SKM-1 (cell line): ENCODE results near the gene ATG9B.

Experiments
- DNase-seq: peaks from one replicate; lab custom pipeline; 2025; ENCODE audit not compliant: unreplicated experiment; lab: John Stamatoyannopoulos, UW

The ATG9B gene

DNA sequence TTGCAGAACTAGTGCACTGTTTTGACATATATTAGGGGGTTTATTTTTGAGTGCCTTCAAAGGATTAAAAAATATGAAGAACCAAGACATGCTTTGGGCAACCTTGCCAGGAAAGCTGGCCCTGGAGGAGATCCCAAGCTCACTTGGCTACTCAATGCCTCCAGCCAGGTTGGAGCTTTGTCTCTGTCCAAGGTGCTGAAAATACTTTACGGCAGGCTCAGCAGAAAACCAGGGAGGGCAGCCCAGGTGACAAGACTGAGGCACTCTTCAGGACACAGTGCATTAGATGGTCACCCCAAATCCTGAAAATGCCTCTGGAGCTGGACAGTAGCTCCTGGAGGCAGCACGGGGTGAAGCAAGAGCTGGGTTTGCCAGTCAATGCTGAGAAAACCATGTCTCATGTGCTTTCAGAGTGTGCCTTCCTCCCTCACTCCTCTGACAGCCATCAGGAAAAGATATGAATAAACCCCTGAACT, 40.4 kb downstream of the ATG9B start:
- no peak for DNase-seq

DNA sequence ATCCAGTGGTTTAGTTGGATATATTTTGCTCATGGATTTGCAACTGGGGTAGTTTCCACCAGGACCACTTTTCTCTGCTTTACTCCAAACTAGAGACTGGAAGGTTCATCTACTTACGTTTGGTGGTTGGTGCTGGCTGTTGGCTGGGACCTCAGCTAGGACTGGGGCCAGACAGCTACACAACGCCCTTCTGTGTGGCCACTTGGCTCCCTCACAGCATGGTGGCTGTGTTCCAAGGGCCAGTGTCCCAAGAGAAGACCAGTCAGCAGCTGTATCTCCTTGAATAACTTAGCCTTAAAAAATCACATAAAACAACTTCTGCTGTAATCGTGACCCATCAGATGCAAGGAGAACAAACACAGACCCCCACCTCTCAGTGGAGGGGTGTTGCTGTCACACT, 41.9 kb downstream of the ATG9B start:
- no peak for DNase-seq

DNA sequence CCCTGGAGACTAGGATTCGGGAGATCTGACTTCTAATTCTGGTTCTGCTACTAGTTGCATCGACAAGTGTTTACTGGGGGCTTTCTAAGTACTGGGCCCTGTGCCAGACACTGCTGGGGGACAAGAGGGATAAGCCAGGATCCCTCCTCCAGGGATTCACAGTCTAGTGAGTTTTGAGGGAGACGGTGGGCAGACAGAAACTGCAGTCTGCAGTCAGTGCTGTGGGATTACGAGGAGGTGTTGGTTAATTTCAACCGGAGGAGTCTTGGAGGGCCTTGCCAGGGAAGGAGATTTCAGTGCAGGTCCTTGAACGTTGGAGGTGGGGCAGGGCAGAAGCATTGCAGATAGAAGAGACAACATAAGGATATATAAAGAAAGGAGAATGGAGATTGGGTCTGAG, 42.6 kb downstream of the ATG9B start:
- no peak for DNase-seq

DNA sequence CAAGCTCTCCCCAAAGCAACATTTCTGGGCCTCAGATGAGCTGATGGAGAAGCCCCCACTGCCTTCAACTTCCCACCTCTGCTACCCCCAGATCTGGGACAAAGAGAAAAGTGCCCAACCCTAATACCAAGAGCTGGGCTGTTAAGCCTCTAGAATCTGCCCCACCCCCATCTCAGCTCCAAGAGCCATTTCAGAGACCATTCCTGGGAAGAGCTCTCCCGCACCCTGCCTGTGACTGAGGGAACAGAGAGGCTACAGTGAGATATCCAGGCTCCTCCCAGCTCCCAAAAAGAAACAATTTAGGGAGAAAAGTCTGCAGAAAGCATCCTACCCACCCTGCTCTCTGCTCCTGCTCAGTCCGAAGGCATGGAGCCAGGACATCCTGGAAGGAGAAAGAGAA, 43.6 kb downstream of the ATG9B start:
- DNase-seq, result no peak

DNA sequence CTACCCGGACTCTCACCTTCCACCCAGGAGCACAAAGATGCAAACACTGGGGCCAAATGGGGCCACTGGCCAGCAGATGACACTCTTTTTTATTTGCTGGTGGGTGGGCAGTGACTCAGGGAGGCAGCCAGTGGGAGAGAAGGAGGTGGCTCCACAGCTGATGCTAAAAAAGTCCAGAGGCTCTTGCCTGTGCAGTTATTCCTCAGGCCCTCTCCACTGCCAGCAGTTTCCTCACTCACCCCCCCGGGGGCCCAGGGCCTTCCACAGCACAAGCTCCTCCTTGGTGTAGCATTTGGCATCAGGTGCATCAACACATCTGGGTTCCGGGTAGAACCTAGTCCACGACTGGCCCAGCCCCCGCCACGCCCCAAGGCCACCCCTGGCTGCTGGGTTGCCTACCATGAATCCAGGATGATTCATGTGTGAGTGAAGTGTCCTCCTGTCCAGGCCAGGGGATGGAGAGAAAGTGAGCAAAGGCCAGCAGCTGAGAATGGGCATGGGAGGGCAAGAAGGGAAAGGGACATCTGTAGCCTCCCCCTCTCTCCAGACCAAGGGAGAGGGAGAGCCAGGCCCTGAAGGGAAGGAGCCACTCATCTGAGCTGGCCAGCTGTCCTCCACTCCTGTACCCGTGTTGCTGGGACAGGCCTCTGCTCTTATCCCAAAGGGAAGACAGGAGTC, 44.4 kb downstream of the ATG9B start:
- DNase-seq, result no peak

DNA sequence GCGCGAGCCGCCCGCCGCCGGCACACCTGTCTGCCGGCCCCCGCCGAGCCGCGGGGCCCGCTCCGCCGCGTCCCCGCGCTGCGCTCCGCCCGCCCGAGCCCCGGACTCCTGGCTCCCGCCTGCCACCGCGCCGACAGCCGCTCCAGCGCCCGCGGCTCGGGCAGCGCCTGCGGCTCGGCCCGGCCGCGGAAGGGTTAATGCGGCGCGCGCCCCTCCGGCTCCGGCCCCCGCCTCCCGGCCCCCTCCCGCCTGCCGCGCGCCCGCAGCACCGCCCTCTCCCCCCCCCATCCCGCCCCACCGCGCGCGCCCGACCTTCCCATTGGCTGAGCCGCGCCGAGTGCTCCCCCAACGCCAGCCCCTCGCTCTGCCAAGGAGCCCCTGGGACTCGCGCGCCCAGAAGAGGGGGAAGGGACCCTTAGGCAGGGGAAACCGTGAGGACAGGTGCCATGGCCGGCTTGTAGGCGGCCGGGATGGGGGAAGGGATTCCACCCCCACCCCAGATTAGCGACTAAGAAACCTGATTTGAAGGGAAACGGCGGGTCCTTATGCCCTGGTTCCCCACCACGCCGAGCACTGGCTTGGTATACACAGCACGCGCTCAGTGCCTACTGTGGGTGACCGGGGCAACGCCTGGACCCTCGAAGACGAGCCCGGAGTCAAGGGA, 46.0 kb downstream of the ATG9B start, which contains the start of gene KCNH2:
TSS of gene KCNH2 (minus strand) at position 196 of the 664 bp plus-strand sequence. CDS start 408 bp downstream, outside the sequence.
- no peak for DNase-seq

DNA sequence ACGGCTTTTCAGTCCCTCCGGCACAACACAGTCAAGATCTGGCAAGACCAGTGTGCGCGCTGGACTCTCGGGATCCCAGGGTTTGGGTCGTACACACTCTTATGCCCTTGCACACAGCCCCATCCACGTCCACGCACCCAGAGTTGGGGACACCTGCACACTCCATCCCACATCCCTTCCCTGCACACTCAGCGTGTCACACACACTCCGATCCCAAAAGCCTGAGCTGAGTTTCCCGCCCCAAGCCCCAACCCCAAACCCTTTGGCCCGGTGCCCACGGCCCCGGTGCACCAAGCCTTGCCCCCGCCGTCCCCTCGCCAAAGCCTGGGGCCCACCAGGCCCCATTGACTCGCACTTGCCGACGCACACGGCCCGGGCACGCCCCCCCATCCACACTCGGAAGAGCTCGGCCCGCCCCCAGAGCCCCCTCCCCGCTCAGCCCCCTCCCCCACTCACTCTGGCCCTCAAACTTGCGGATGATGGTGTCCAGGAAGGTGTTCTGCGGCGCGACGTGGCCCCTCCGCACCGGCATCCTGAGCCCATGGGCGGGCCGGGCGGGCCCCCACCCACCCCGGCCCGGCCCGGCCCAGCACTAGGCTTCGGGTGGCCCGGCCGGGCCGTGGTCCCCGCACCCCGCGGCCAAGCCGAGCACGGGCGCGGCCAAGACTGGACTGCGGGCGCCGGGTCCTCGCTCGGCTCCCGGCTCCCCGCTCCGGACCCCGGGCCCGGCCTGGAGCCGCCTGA, 46.7 kb downstream of the ATG9B start:
- no peak for DNase-seq

DNA sequence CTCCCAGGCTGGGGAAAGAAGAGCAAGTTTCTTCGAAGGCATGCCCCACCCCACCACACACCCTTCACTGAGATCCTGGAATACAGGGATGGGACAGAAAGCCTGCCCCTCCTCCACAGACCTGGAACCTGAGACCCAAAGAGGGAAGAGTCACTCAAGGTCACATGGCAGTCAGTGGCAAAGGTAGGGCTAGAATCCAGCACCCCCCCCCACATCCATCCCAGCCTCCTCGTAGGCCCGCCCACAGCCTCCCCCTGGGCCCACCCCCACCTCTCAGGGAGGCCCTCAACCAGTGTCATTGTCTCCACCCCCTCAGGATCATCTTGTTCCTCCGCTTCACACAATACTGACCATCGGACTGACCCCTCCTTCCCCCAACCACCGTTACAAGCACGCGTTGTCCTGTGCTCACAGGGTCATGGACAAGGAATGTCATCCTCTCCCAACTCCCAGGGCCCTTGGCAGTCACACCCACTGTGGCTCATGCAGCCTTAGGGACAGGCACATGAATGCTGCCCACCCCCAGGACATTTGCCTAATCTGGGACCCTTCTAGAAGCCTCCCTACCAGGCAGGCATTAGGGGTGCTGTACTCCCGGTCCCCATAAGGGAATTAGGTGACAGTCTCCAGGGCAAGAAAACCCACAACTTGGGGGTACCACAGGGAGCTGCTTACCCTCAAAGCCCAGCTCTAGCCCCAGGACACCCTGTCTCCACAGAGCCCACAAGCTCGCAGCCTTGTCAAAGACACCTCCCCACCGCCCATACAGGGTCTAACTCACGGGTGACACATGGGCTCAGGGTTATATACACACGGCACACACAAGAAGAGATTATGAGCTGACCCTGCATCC, 47.5 kb downstream of the ATG9B start:
- DNase-seq, result no peak

DNA sequence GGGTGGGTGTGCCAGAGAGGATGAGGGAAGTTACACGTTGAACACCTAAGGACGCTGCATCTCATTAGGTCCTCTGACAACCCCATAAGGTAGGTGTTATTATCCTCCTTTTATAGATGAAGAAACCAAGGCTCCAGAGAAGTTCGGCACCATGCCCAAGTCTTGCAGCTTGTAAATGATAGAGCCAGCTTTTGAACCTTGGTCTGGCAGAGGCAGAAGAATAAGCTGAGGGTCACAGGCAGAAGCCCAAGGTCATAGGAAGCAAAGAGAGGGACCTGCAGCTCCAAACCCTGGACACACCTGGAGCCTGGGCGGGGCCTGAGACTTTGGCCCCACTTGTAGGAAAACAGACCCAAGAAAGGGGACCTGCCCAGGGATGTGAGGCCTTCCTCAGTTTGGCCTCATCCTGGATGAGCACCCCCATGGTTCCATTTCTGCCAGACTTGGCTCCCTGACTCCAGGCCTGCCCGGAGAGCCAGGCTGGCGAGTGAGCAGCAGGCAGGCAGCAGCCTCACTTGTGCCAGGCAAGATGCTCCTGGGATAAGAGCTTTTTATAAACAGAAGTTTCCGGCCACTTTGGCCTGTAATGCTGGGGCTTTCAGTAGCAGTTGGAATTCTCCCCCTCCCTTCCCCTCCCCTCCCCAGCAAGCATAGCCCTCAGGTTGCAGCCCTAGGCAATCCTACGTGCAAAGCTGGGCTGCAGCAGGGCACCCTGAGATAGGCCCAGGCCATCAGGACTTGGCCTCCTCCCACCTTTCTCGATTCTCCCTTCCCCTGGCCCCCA, 48.6 kb downstream of the ATG9B start:
- no peak for DNase-seq

DNA sequence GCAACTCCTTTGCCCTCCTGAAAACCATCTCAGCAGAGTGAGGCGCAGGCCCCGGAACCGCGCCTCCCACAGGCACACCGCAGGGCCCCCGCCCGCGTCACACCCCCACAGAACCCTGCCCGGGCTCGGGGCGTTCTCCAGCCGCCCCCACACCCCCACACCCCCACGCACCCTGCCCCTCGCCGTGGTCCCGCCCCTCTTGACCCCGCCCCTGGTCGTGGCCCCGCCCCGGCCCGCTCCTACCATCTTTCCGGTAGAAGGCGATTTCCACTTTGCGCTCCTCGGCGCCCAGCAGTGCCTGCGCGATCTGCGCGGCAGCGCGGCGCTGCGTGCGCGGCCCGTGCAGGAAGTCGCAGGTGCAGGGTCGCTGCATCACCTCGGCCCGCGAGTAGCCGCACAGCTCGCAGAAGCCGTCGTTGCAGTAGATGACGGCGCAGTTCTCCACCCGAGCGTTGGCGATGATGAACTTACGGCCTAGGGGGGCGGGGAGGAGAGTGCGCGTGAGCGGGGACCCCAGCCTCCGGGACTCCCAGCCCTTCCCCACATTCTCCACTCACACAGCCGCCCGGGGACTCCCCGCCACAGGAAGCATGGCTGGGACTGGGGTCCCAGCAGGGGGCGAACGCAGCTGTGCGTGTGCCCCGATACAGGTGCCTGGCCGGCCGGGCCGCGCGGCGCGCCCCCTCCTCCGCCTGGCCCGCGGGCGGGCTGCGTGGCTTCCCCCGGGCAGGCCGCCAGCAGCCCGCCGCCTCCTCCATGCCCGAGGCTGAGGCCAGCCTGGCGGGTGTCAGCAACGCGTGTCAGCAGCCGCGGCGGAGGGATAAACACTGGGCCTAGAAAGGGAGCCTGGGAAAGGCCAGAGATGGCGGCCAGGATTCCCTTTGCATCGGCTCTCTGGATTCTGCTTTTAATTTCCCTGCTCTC, 49.6 kb downstream of the ATG9B start:
- no peak for DNase-seq

DNA sequence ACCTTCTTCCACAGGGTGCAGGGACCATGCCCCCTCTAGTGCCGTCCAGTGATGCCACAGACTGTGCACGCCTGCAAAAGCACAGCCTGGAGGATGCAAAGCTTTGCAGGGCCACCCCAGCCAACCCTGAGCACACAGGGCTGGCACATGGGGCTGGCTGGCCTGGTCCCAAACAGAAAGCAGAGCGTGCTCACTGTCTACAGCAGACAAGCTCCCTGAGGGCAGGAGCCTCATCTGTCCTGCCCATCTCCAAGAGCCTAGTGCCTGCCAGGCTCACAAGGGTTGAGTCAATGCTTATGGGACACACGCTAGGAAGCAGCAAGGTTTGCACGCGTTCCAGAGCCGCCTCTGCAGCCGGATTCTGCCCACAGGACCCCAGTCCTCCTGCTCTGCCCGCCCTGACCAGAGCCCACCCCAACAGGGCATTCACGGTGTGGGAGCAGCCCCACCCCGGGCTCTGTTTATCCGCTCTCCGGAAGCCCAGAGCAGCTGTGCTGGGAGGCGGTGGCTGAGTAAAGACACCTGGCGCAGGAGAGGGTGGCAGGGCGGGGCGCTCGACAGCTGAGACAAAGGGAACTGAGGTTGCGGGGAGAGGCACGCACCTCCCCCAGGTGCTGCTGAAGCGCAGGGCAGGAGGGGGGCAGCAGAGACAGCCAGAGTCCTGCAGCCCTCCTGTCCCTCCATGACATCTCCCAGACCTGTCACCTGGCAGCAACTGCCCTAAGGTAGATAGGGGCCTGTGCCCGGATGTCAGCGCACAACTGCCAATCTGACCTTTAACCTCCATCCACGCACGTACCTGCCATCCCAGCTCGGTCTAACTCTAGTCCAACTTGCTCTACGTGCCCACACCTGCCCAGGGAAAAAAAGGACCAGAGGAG, 50.5 kb downstream of the ATG9B start:
- DNase-seq, result no peak

DNA sequence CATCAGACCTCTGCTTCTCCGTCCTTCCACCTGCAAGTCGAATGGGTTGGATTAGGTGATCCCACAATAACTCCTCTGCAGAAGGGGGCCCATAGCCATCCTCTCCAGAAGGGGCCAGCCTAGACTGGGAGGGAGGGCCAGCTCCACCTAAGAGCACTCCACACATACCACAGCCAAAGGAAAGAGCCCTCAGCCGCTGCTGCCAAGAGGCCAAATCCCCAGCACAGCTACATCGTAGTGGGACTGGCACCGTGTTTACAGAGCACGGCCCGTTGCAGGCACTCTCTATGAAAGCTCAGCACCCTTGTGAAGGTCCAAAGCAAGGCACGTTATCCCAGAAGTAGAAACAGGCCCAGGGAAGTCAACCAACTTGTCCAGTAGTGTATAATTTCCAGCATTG, 51.6 kb downstream of the ATG9B start:
- no peak for DNase-seq

DNA sequence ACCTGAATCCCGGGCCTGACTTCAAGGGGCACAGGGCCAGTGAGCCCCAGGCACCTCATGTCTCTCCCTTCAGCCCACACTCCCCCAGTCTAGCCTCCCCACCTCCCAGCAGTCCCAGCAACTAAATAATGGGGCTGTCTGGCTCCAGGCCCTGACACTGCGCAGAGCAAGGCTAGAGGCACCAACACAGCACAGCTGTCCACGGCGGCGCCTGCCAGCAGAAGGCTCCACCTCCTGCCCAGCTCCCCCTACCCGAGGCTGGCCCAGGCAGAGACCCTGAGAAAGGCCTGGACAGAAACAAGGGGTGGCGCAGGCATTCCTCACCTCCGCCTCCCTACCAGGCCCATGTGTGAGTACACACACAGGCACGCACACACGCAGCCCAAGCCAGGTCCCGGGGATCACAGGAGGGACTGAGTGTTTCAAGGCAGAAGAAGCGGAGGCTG, 52.2 kb downstream of the ATG9B start:
- no peak for DNase-seq

DNA sequence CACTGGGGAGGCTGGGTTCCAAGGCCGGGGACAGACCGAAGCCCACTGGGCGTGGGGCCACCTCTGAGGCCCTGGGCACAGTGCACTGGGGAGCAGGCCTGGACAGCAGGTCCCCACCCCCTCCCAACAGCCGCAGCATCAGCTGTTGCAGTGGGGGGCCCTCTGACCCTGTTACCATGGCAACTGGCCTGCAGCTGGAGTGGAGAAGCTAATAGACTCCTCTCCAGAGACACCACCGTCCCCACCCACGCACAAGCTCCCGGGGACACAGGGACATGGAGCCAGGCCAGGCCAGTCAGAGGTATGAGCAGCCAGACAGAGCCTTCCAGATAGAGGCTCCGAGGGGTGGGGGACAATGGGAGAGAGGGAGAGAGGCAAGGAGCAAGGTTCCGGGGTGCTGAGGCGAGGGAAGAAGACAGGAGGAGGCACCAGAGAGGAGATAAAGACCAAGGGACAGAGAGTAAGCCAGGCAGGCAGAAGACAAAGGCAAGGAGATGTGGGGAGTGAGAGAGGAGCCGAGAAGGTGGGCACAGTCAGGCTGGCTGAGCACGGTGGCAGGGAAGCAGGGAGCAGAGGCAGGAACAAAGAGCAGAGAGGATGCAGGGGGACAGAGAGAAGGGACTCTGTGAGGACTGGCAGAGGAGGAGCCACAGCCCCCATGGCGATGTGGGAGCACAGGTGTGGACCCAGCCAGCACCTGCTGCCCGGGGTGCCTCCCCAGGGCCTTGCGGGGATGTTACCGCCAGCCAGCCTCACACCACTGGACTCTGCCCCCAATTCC, 52.9 kb downstream of the ATG9B start:
- DNase-seq, result no peak

DNA sequence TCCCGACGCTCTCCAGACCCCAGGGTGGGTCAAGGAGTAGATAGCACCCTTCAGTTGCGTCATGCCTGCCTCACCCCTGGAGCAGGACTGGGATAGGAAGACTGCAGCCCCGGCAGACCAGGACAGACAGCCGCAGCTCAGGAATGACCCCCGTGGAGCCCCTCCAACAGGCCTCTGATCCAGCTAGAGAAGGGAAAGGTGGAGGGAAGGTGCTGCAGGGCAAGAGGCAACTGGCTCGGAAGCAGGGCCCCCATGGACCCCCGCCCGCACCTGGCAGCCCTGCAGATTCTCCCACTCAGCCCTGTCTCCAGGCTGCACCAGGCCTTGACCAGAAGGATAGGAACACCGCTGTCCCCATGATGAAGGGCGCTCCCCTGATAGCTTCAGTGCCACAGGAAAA, 53.9 kb downstream of the ATG9B start:
- no peak for DNase-seq

DNA sequence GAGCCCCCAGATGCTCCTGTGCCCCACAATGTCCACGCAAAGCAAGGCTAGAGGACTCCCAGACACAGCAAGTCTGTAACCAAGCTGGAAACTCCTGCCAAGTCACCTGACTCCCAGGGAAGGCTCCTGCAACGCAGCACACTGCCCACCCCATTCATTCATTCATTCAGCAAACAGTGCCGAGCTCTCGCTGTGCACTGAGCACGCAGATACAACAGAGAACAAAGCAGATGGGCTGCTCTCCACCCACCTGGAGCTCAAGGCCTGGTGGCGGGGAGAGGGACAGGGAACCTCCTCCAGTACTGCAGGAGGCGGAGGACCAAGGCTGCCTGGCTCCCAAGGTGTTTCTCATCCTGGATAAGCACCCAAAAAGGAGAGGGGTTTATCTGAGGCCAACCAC, 54.8 kb downstream of the ATG9B start:
- DNase-seq, result no peak

DNA sequence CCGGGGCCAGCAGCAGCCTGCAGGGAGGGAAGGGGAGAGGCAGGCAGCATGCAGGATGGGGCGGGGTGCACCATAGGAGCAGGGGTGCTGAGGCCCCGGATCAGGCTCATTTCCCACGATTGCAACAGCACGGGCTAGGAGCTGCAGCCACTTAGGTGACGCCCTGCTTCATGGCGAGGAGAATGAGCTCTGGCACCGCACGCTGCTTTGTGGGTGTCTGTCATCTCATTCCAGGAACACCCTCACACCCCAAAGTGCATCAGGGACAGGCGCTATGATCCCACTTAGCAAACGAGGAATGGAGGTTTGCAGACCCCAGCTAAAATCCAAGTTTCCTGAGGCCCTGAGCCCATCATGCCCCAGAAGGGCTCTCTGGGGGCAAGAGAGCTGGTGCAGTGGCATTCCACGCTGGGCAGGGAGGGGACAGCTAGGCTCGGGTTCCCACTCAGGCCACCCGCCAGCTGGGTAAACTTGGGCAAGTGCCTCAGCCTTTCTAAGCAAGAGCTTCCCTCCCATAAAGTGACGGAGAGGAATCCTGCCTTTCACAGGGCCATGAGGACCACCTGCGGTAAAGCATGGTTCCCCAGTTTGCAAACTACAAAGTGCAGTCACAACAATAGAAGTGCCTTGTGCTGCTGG, 55.4 kb downstream of the ATG9B start:
- DNase-seq, result no peak
